Activated CD4-positive, alpha-beta memory T cell treated with anti-CD3 and anti-CD28 coated beads, Interleukin-2, amount 10 ng/mL, durations not matched to agents 7 days and 5 days (primary cell): ENCODE measurements around the gene ARL3. TPM values are rescaled to one million over a fixed set of nuclear protein-coding genes. Genes with fewer than 3 reads are reported as not detected.
"Not testable (repeated sequence)": the region's sequence is repeated elsewhere in the genome, so short reads cannot be mapped to it uniquely, and the experiment has no call there.

Source experiments
- CTCF ChIA-PET: fragments of 350-600 bp; sonication (Branson Sonifier 250); formaldehyde crosslinking; loops from one replicate; lab custom pipeline; 2021; ENCODE audit warnings: antibody characterized with exemption, inconsistent platforms; lab: Charles Lee
- POLR2A ChIA-PET: fragments of 350-600 bp; sonication (Branson Sonifier 250); formaldehyde crosslinking; loops from one replicate; lab custom pipeline; 2021; ENCODE audit warnings: antibody characterized with exemption; lab: Charles Lee
- DNase-seq: peaks from one replicate; pipeline ENCODE4 v3.0.0-alpha.2; 2020
- H3K27ac Mint-ChIP-seq: one replicate; pipeline ENCODE4 v1.8.0; 2021; ENCODE audit warnings: mild to moderate bottlenecking, mixed read lengths
- H3K27me3 Mint-ChIP-seq: one replicate; pipeline ENCODE4 v1.8.0; 2021; ENCODE audit warnings: mixed read lengths
- H3K36me3 Mint-ChIP-seq: one replicate; pipeline ENCODE4 v1.8.0; 2021; ENCODE audit warnings: low read depth, mixed read lengths
- H3K4me1 Mint-ChIP-seq: one replicate; pipeline ENCODE4 v1.8.0; 2021; ENCODE audit warnings: mixed read lengths
- H3K4me3 Mint-ChIP-seq: one replicate; pipeline ENCODE4 v1.8.0; 2021; ENCODE audit warnings: mild to moderate bottlenecking, mixed read lengths
- H3K9me3 Mint-ChIP-seq: one replicate; pipeline ENCODE4 v1.8.0; 2021; ENCODE audit warnings: mixed read lengths
- total RNA-seq, 2 experiments: library from RNA; stranded (reverse); gene quantifications; one replicate each; pipeline ENCODE4 v1.2.3, GENCODE V29; 2021

Gene ARL3
- 1 to 10 TPM; 5.7 to 6.1 TPM for total RNA-seq

DNA sequence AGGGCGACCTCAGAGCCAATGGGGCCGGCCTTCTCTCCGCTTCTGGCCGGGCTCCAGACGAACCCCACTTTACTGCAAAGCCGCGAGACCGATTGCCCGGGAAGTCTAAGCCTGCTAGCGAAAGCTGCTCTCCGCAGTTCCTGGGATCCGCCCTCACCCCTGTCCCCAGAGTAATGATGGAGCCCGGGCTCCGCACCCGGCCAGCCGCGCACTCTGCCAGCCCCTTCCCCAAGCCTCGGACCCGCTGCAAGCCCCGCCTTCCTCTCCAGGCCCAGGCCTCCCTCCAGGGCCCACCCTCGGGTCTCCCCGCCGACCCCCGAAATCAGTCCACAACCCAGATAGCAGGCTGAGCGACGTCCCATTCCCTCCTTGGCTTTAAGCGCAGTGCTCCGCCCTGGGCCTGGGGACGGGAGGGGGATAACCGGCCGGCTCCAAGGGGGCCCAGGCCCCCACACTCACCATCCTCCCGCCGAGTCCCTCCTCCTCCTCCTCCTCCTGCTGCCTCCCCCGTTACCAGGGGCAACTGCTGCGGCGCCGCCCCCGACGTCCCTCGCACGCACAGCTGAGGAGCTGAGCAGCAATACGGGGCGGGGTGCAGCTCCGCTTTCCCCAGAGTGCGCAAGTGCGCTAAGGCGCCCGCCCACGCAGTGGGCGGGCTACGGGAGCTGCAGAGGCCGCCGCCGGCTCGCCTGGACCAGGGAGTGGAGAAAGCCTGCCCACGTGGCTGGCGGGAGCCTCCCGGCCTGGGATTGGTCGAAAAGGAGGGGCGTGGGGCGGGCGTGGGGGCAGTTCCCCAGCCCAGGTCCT is at the start of gene ARL3:
Gene ARL3, minus strand, starts transcription at position 584 of the 807 bp plus-strand sequence. Its CDS starts 122 bp downstream, at position 462.
- ChIA-PET POLR2A (interaction anchor here (0.5 to 8.5 kb wide), 23 partner anchors 12 to 1200 kb away, joined by 3 to 130 read pairs (median 4); partner anchors contain the start of genes GBF1, TRIM8 and WBP1L), CTCF (interaction anchor here (0.6 to 5.0 kb wide), 27 partner anchors 11 to 541 kb away, joined by 3 to 39 read pairs (median 4); partner anchors contain the start of genes SUFU, TRIM8 and WBP1L)
- H3K27ac Mint-ChIP-seq = peak within 1 kb of the TSS; percentile 80
- H3K4me1 Mint-ChIP-seq = peaks cover 64% of the 10 kb centered on the region
- H3K36me3 Mint-ChIP-seq = peaks cover 9% of the 10 kb centered on the region
- peak; percentile 98 for DNase-seq
- peak within 1 kb of the TSS; percentile 82 for H3K4me3 Mint-ChIP-seq
- no peaks in the 10 kb centered on the region for H3K27me3 Mint-ChIP-seq
- H3K9me3 Mint-ChIP-seq = no peaks in the 10 kb centered on the region

- ChIA-PET POLR2A (no interaction called here), CTCF (interaction anchor here (1.0 kb wide), 1 partner anchor 10 kb away, joined by 3 read pairs; no protein-coding TSS in a partner anchor)
- Mint-ChIP-seq H3K4me1 (peaks cover 25% of the 10 kb centered on the region), H3K27ac (no peak overlapping the region), H3K9me3 (no peaks in the 10 kb centered on the region), H3K27me3 (no peaks in the 10 kb centered on the region), H3K4me3 (no peak overlapping the region), H3K36me3 (peaks cover 34% of the 10 kb centered on the region)
- no peak for DNase-seq
These were observed 48.9 kb upstream of the ARL3 start for GRCh38 chr10:102763037-102763607.

- H3K4me3 Mint-ChIP-seq = no peak overlapping the region
- no peaks in the 10 kb centered on the region for H3K9me3 Mint-ChIP-seq
- peaks cover 32% of the 10 kb centered on the region for H3K36me3 Mint-ChIP-seq
- DNase-seq = no peak
- ChIA-PET POLR2A (no interaction called here), CTCF (interaction anchor here (1.0 kb wide), 1 partner anchor 9 kb away, joined by 3 read pairs; no protein-coding TSS in a partner anchor)
- H3K27ac Mint-ChIP-seq = no peak overlapping the region
- no peaks in the 10 kb centered on the region for H3K27me3 Mint-ChIP-seq
- peaks cover 21% of the 10 kb centered on the region for H3K4me1 Mint-ChIP-seq
These were observed 48.3 kb upstream of the ARL3 start for GRCh38 chr10:102762401-102763015.

DNA sequence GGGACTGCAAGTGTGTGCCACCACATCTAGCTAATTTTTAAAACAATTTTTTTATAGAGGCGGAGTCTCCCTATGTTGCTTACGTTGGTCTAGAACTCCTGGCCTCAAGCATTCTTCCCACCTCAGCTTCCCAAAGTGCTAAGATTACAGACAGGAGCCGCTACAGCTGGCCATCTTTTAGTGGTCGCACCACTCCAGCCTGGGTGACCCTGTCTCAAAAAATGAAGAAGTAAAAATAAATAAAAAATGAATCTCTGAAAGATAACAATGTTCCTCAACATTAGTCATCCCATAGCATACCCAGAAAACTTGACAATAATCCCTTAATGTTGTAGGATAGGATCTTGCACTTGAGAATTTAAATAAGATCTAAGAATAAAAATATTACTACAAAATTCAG is 47.8 kb upstream of the ARL3 start:
- H3K9me3 Mint-ChIP-seq = no peaks in the 10 kb centered on the region
- ChIA-PET POLR2A (no interaction called here), CTCF (no interaction called here)
- H3K4me1 Mint-ChIP-seq = peaks cover 19% of the 10 kb centered on the region
- H3K36me3 Mint-ChIP-seq = peaks cover 32% of the 10 kb centered on the region
- no peak overlapping the region for H3K27ac Mint-ChIP-seq
- no peaks in the 10 kb centered on the region for H3K27me3 Mint-ChIP-seq
- no peak for DNase-seq
- H3K4me3 Mint-ChIP-seq = no peak overlapping the region

- Mint-ChIP-seq H3K27me3 (no peaks in the 10 kb centered on the region), H3K4me1 (peaks cover 13% of the 10 kb centered on the region), H3K9me3 (no peaks in the 10 kb centered on the region), H3K4me3 (no peak overlapping the region), H3K27ac (no peak overlapping the region), H3K36me3 (peaks cover 26% of the 10 kb centered on the region)
- DNase-seq = no peak
- ChIA-PET CTCF (interaction anchor here (0.6 kb wide), 1 partner anchor 9 kb away, joined by 3 read pairs; no protein-coding TSS in a partner anchor), POLR2A (no interaction called here)
These were observed 45.5 kb upstream of the ARL3 start for GRCh38 chr10:102759497-102760210.

GRCh38 chr10:102758933-102759262 is 44.7 kb upstream of the ARL3 start:
- CTCF ChIA-PET = interaction anchor here (0.6 kb wide), 1 partner anchor 8 kb away, joined by 3 read pairs; no protein-coding TSS in a partner anchor
- H3K9me3 Mint-ChIP-seq, POLR2A ChIA-PET, H3K27ac Mint-ChIP-seq, DNase-seq, H3K27me3 Mint-ChIP-seq, H3K4me3 Mint-ChIP-seq: not testable (repeated sequence)
- Mint-ChIP-seq H3K4me1 (peaks cover 13% of the 10 kb centered on the region), H3K36me3 (peaks cover 22% of the 10 kb centered on the region)

- ChIA-PET CTCF (no interaction called here), POLR2A (no interaction called here)
- DNase-seq = no peak
- Mint-ChIP-seq H3K4me3 (no peak overlapping the region), H3K27me3 (no peaks in the 10 kb centered on the region), H3K9me3 (no peaks in the 10 kb centered on the region), H3K27ac (no peak overlapping the region), H3K4me1 (peaks cover 16% of the 10 kb centered on the region), H3K36me3 (peaks cover 25% of the 10 kb centered on the region)
These were observed 44.2 kb upstream of the ARL3 start for GRCh38 chr10:102758240-102758932.

GRCh38 chr10:102757323-102757722 is 43.1 kb upstream of the ARL3 start:
- Mint-ChIP-seq H3K36me3 (peaks cover 21% of the 10 kb centered on the region), H3K4me3 (no peak overlapping the region), H3K27ac (no peak overlapping the region), H3K27me3 (no peaks in the 10 kb centered on the region), H3K4me1 (peaks cover 27% of the 10 kb centered on the region), H3K9me3 (no peaks in the 10 kb centered on the region)
- no peak for DNase-seq
- POLR2A ChIA-PET = no interaction called here
- CTCF ChIA-PET = interaction anchor here (1.2 kb wide), 1 partner anchor 13 kb away, joined by 3 read pairs; no protein-coding TSS in a partner anchor

DNA sequence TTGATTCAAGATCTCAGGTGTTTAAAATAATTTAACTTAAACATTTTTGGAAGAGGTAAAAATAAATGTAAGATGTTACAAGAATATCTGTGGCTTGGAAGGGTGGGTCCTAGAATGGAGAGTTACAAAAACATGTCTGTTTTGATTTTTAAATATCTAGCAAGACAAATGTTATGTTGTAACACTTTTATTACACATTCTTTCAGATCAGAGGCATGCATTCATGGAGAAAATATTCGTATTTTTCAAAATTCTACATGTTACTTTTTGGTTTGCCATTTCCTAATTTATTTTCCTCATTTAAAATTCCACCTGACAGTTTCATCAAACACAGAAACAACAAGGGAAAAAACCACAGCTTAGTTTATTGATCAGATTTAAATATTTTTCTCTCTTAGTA is 39.5 kb upstream of the ARL3 start:
- H3K27ac Mint-ChIP-seq = no peak overlapping the region
- H3K4me1 Mint-ChIP-seq = peaks cover 34% of the 10 kb centered on the region
- ChIA-PET CTCF (interaction anchor here (0.6 to 2.8 kb wide), 8 partner anchors 8 to 491 kb away, joined by 3 to 21 read pairs (median 3); partner anchors contain the start of gene WBP1L), POLR2A (no interaction called here)
- no peak for DNase-seq
- H3K4me3 Mint-ChIP-seq = no peak overlapping the region
- no peaks in the 10 kb centered on the region for H3K9me3 Mint-ChIP-seq
- no peaks in the 10 kb centered on the region for H3K27me3 Mint-ChIP-seq
- peaks cover 25% of the 10 kb centered on the region for H3K36me3 Mint-ChIP-seq

DNA sequence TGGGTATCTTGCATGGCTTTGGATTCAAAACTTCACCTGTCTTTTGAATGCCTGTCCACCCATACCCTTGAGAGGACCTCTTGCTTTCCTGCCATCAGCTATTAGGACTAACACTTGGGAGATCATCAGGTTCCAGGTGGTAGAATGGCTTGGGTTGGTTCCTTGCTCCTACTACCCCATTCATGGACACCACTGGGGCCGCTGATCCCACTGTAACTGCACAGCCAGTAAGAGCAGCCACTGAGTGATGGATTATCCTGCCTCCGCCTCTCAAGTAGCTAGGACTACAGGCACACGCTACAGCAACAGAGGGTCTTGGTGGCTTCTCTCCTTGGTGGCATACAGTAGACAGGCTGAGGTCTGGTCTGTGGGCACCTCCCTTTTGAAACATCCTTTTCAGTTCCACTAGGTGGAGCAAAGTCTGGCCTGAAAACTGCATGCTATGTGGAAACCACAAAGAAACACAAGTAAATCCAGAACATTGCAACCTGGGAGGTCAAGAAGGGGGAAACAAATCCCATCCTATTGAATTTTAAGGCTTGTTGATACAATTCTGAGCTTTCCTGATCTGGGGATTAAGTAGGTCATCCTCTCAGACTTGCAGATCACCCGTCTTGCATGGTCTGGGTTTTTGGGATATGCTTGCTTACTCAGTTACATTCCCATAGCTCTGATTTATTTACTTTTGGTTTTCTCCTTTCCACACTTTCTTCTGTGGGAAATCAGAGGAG is 38.9 kb upstream of the ARL3 start:
- H3K4me3 Mint-ChIP-seq = no peak overlapping the region
- H3K36me3 Mint-ChIP-seq = peaks cover 24% of the 10 kb centered on the region
- H3K27me3 Mint-ChIP-seq = no peaks in the 10 kb centered on the region
- H3K4me1 Mint-ChIP-seq = peaks cover 32% of the 10 kb centered on the region
- ChIA-PET CTCF (interaction anchor here (0.6 to 2.8 kb wide), 9 partner anchors 7 to 492 kb away, joined by 3 to 21 read pairs (median 4); partner anchors contain the start of genes ARL3, SFXN2 and WBP1L), POLR2A (no interaction called here)
- no peaks in the 10 kb centered on the region for H3K9me3 Mint-ChIP-seq
- H3K27ac Mint-ChIP-seq = no peak overlapping the region
- peak; percentile 22 for DNase-seq

DNA sequence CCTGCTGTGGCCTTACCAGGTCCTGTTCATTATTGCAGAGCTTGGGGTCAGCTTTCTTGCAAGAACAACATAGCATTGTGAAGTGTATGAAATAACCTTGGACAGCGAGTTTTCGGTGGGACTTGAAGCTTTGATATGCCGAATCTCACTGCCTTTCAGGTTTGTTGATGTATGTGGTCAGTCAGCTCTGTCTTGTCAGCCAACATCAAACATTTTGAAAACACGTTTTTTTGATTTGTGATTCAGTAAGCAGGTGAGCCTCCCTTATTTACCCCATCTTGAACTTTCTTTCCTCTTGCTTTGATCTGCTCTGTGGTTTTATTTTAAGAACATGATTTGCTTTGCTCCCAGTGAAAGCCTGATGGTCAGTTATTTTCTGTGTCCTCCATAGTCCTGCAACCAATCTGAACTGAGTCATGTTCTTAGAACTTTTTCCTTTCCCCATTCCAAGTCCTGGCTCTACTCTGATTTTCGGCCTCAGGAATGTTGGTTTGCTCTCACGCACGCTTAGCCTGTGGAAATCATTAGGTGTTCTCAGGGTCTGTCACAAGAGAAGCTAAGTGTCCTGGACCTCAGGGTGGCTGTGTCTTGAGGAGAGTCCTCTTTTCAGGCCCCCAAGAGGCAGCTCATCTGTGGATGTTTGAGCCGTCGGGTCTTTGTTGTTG is 38.2 kb upstream of the ARL3 start:
- ChIA-PET CTCF (interaction anchor here (0.6 to 2.8 kb wide), 5 partner anchors 9 to 149 kb away, joined by 3 to 21 read pairs (median 6); partner anchors contain the start of genes ARL3, SFXN2 and WBP1L), POLR2A (no interaction called here)
- Mint-ChIP-seq H3K4me3 (no peak overlapping the region), H3K36me3 (peaks cover 24% of the 10 kb centered on the region), H3K27ac (no peak overlapping the region), H3K9me3 (no peaks in the 10 kb centered on the region), H3K27me3 (no peaks in the 10 kb centered on the region), H3K4me1 (peaks cover 32% of the 10 kb centered on the region)
- no peak for DNase-seq
